Adrenal gland (tissue), 12 donors: ENCODE measurements around the gene UROS. TPM values are rescaled to one million over a fixed set of nuclear protein-coding genes. Genes with fewer than 3 reads are reported as not detected.
A peak's percentile ranks its signal among the peaks of the same experiment; 100 is the strongest.

ENCODE experiments used
- DNase-seq, 7 donors: peaks; one replicate each; pipeline ENCODE4 v3.0.0-alpha.2; 2019 to 2020
- H3K27ac ChIP-seq, 5 donors: fragments of 200-600 bp; sonication (generic) in 4 of 5; 1 replicate in 3 of 5; 2 replicates in 2 of 5; pipeline versions ENCODE4 v1.5.1 to v1.8.0; 2016 to 2020; ENCODE audit warnings: mild to moderate bottlenecking in 1 of 5
- H3K27me3 ChIP-seq: fragments of 200-600 bp; 2 replicates; pipeline ENCODE4 v1.8.0; 2021
- H3K36me3 ChIP-seq, 2 donors: fragments of 200-600 bp; replicated peaks in 1 of 2; 1 replicate in 1 of 2; 2 replicates in 1 of 2; pipeline versions ENCODE4 v1.5.1 to v1.8.0; 2018 to 2022
- H3K4me1 ChIP-seq, 2 donors: fragments of 200-600 bp; replicated peaks in 1 of 2; 1 replicate in 1 of 2; 2 replicates in 1 of 2; pipeline versions ENCODE4 v1.5.1 to v1.8.0; 2018 to 2021
- H3K4me3 ChIP-seq, 4 donors: fragments of 200-600 bp; sonication (generic) in 3 of 4; one replicate each; pipeline ENCODE4 v1.5.1; 2016 to 2018
- H3K9me3 ChIP-seq, 3 donors: fragments of 200-600 bp; sonication (generic) in 1 of 3; replicated peaks in 1 of 3; 1 replicate in 2 of 3; 2 replicates in 1 of 3; pipeline versions ENCODE4 v1.5.1 to v1.8.0; 2016 to 2021
- POLR2A ChIP-seq, 2 donors: fragments of 450-650 bp; IDR thresholded peaks; one replicate each; pipeline ENCODE4 v1.6.1; 2017; ENCODE audit warnings: antibody characterized with exemption in 2 of 2, mild to moderate bottlenecking in 2 of 2, moderate library complexity in 1 of 2
- WGBS, 4 donors: extraction: QIAGEN DNeasy Blood & Tissue Kit in 2 of 4; methylation state at CpG; one replicate each; pipeline versions ENCODE4 v1.1.5 to v1.1.7; 2013 to 2017; 5-methylcytosine and 5-hydroxymethylcytosine counted together
- intact Hi-C, 2 donors: fragments of 100-400 bp; cut with DNase I; formaldehyde crosslinking; loops; one replicate each; pipeline versions ENCODE4 v1.14.1 to v1.15.0; 2022 to 2023
- polyA plus RNA-seq, 3 donors: library from polyadenylated mRNA; stranded (reverse); fragments of 200-250 nt in 2 of 3; fragments of 350-450 nt in 1 of 3; fragmentation: Illumina TruSeq in 1 of 3; extraction: RNeasy Lipid Tissue Mini Kit (QIAGEN cat#74804) in 1 of 3; gene quantifications; one replicate each; pipeline ENCODE4 v1.2.3, GENCODE V29; 2013 to 2014
- total RNA-seq, 9 donors: library from RNA; depleted of rRNA in 4 of 9; stranded (reverse); fragments of >200 nt in 4 of 9; fragments of 120-200 nt in 1 of 9; fragmentation: NEBNext Ultra II Directional in 1 of 9; extraction: Animal tissue kit (Norgen Biotek cat#: 25700) in 1 of 9; gene quantifications; one replicate each; pipeline versions ENCODE4 v1.1.0 to v1.2.4, GENCODE V29; 2013 to 2023
- TF ChIP-seq, protein P1 (sequence below), 6 experiments: fragments of 450-650 bp in 4 of 6; fragments of 200-600 bp in 2 of 6; sonication (generic) in 1 of 6; IDR thresholded peaks; 1 replicate in 5 of 6; 2 replicates in 1 of 6; pipeline versions ENCODE4 v1.5.1 to v1.8.0; 2016 to 2021; ENCODE audit warnings: antibody characterized with exemption in 6 of 6, mild to moderate bottlenecking in 2 of 6, moderate library complexity in 1 of 6
- donor health status: healthy with polysubstance abuse.
- donor health status: Bipolar disorder and iron deficiency.
- donor health status: DM: yes; HTN: yes; CAD: no.
- donor health status: DM: no; HTN: no; CAD: no.
- donor health status: DM: no; HTN: no; CAD: no.
- donor health status: DM: yes; HTN: yes; CAD: no.

The UROS gene
- total and polyA plus RNA-seq, 12 donors, result 41.1 to 122 (median 60.7) TPM

DNA sequence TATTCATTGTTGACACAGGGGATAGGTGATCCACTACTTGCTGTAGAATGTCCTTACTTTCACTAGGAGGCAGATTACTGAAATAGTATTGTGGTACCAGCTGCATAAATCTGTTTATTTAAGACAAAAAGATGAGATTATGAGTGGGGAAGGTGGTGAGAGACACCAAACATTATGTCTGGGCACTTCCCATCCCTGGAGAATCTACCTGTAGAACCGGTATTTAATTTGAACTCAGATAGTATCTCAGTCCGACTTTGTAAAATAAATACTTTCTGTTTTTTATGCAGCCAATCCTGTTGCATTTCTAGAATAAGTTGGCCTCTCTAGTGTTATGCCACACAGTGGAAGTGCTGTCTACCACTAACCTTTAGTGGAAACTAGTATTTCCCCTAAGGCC lies 13.7 kb upstream of the UROS start:
- WGBS, 4 donors, result 88 to 94% (median 91%) methylated on average over 2 of the region's 2 CpGs
- Histone ChIP-seq H3K27me3 (no peaks in the 10 kb centered on the region), H3K36me3 (peaks cover 0 to 90% of the 10 kb centered on the region in 2 donors), H3K9me3 (no peaks in the 10 kb centered on the region), H3K4me3 (no peak overlapping the region), H3K27ac (no peak overlapping the region), H3K4me1 (no peaks in the 10 kb centered on the region)
- intact Hi-C loops, result loop anchor here in 1 of 2 donors (10.0 kb wide), 1 partner anchor 92 kb away; no protein-coding TSS in a partner anchor
- no peak for DNase-seq
- TF ChIP-seq, protein P1, sequence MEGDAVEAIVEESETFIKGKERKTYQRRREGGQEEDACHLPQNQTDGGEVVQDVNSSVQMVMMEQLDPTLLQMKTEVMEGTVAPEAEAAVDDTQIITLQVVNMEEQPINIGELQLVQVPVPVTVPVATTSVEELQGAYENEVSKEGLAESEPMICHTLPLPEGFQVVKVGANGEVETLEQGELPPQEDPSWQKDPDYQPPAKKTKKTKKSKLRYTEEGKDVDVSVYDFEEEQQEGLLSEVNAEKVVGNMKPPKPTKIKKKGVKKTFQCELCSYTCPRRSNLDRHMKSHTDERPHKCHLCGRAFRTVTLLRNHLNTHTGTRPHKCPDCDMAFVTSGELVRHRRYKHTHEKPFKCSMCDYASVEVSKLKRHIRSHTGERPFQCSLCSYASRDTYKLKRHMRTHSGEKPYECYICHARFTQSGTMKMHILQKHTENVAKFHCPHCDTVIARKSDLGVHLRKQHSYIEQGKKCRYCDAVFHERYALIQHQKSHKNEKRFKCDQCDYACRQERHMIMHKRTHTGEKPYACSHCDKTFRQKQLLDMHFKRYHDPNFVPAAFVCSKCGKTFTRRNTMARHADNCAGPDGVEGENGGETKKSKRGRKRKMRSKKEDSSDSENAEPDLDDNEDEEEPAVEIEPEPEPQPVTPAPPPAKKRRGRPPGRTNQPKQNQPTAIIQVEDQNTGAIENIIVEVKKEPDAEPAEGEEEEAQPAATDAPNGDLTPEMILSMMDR (IDR thresholded peaks at IDR 0.05), result no peak
- no peak for TF ChIP-seq POLR2A (IDR thresholded peaks at IDR 0.05)

DNA sequence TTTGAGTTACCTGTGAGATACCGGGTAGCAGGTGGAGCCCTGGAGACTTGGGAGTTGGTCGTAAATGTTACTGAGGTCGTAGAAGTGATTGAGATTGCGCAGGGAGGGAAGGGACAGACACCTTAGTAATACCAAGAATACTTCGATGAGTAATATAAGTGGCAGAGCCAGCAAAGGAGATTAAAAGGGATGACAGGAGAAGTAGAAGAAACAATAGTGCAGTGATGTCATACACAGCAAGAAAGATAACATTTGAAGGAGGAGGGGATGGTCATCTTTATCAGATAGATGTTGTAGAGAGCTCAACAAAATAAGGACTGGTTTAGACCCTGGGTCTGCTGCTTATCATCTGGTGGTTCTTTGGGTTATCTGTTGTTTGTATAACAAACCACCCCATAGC lies 5.3 kb upstream of the UROS start:
- intact Hi-C loops, result no loop called here
- Histone ChIP-seq H3K27me3 (no peaks in the 10 kb centered on the region), H3K27ac (no peak overlapping the region), H3K4me1 (peaks cover 16 to 22% of the 10 kb centered on the region in 2 donors), H3K9me3 (no peaks in the 10 kb centered on the region), H3K36me3 (peaks cover 0 to 61% of the 10 kb centered on the region in 2 donors), H3K4me3 (no peak overlapping the region)
- WGBS, 4 donors, result 92 to 96% (median 94%) methylated on average over 5 of the region's 5 CpGs
- no peak for DNase-seq
- no peak for TF ChIP-seq POLR2A (IDR thresholded peaks at IDR 0.05)
- TF ChIP-seq, protein P1 (IDR thresholded peaks at IDR 0.05), result no peak

DNA sequence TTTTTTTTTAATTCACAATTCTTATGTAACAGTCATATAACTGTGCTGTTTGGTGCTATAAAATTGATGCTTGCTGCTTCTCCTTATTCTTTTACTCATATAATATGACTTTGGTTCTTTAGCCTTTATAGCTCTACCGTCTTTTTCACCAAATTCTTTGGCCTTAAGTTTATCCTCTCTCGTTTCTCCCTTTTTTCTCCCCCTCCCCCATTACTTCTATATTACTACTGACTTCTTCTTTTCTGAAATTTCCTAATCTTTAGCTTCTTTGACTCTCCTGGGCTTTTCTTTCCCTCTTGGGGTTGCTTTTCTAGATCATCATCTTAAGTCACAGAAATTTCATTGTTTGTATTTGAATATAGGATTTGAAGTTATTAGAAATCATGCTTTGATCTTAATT lies 4.1 kb upstream of the UROS start:
- WGBS, 4 donors, result 86 to 88% (median 87%) methylated on average over 2 of the region's 2 CpGs
- H3K9me3 ChIP-seq, result no peaks in the 10 kb centered on the region
- intact Hi-C loops, result no loop called here
- no peak for DNase-seq
- peaks cover 0 to 49% of the 10 kb centered on the region in 2 donors for H3K36me3 ChIP-seq
- H3K4me1 ChIP-seq, result peaks cover 21 to 27% of the 10 kb centered on the region in 2 donors
- H3K27me3 ChIP-seq, result no peaks in the 10 kb centered on the region
- no peak overlapping the region for H3K4me3 ChIP-seq
- TF ChIP-seq, protein P1 (IDR thresholded peaks at IDR 0.05), result no peak
- no peak for TF ChIP-seq POLR2A (IDR thresholded peaks at IDR 0.05)
- no peak overlapping the region for H3K27ac ChIP-seq

DNA sequence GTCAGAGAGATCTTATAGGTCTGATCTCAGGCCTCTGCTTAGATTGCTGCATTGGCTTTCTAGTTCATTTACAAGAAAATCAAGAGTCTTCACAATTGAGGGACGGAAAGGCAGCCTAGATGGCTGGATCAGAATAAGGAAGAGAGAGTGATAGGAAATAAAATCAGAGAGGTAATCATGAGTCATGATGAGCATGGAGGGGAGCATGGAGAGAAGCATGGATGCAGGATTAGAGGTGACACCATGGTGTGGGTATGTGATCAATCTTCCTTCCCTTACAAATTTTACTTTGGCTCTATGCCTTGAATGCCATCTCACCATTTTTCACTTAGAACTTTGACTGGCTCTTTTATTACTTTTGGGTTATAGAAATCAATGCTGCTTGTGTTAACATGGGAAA lies 1.7 kb upstream of the UROS start:
- 65 to 87% (median 81%) methylated on average over 1 of the region's 1 CpG for WGBS, 4 donors
- no peaks in the 10 kb centered on the region for H3K9me3 ChIP-seq
- peak overlapping the region in 1 of 4 donors; percentile 94 for H3K4me3 ChIP-seq
- no peaks in the 10 kb centered on the region for H3K27me3 ChIP-seq
- H3K27ac ChIP-seq, result no peak overlapping the region
- no peak for DNase-seq
- intact Hi-C loops, result no loop called here
- H3K36me3 ChIP-seq, result peaks cover 0 to 30% of the 10 kb centered on the region in 2 donors
- H3K4me1 ChIP-seq, result peaks cover 23 to 38% of the 10 kb centered on the region in 2 donors
- TF ChIP-seq POLR2A (IDR thresholded peaks at IDR 0.05), result no peak
- TF ChIP-seq, protein P1 (IDR thresholded peaks at IDR 0.05), result no peak
